GM23248 (cell line): Measurements from ENCODE around the gene PSME3IP1.

Experiments used
- EZH2 ChIP-seq: fragments of 200-600 bp; sonication (generic); IDR thresholded peaks from 2 replicates; pipeline ENCODE4 v1.6.1; 2018; ENCODE audit warnings: antibody characterized with exemption, mild to moderate bottlenecking; ENCODE audit not compliant: insufficient read depth, poor library complexity, severe bottlenecking
- EZH2phosphoT487 ChIP-seq: fragments of 200-600 bp; sonication (generic); IDR thresholded peaks from 2 replicates; pipeline ENCODE4 v1.6.1; 2018; ENCODE audit warnings: antibody characterized with exemption, moderate library complexity, mild to moderate bottlenecking, low read depth; ENCODE audit not compliant: insufficient read depth

DNA sequence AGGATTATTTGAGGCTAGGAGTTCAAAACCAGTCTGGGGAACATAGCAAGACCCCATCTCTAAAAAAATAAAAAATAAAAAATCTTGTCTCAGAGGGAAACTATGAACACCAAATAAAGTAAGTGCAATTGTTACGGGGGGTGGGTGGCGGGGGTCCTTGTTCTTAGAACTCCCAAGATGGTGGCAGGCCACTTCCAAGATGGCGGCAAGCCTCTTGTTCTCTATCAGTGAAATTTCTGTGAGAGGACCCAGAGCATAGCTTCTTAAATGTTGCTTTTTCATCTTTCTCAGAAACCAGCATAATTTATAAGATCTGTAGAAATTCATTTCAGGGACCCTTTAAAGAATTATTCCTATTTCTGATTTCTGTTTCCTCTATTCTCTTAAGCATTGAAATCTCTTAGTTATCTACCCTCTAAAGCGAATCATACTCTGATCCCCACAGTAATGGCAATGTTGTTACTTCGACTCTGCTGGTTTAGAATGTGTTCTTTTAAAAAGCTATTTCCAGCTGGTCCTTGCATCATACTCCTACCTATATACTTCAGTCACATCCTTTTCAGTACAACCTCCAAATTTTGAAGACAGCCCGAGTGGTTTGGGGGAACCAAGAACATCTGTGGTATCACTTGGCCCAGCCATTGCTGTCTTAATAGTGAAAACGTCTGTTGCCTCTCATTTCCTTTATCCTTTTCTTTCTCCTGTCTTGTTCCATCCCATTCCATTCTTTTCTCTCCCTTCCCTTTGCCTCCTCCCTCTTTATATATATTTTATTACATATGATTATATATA, 16.5 kb upstream of the PSME3IP1 start:
- no peak for TF ChIP-seq EZH2
- TF ChIP-seq EZH2phosphoT487: no peak
